Spleen (tissue), 7 donors: ENCODE measurements around the gene FAM236A.
"Not testable (repeated sequence)": the region's sequence is repeated elsewhere in the genome, so short reads cannot be mapped to it uniquely, and the experiment has no call there.

Experiments
- CTCF ChIP-seq, 11 experiments: fragments of 200-600 bp in 7 of 11; fragments of 450-650 bp in 4 of 11; sonication (generic) in 4 of 11; IDR thresholded peaks in 8 of 11; conservative IDR thresholded peaks in 3 of 11; 1 replicate in 7 of 11; 2 replicates in 4 of 11; pipeline versions ENCODE4 v1.4.0 to v1.8.0; 2016 to 2021; ENCODE audit warnings: antibody characterized with exemption in 11 of 11, inconsistent platforms in 4 of 11, mild to moderate bottlenecking in 1 of 11
- POLR2A ChIP-seq, 3 donors: fragments of 450-650 bp; IDR thresholded peaks; one replicate each; pipeline ENCODE4 v1.5.1; 2017; ENCODE audit warnings: antibody characterized with exemption in 3 of 3, mild to moderate bottlenecking in 1 of 3
- donor health status: DM: no; HTN: no; CAD: no; lungs with moderate emphysema.
- donor health status: DM: no; HTN: no; CAD: no.
- donor health status: DM: no; HTN: no; CAD: no.

GRCh38 chrX:72943035-72943818 lies 5.2 kb downstream of the FAM236A start:
- TF ChIP-seq CTCF (IDR thresholded peaks at IDR 0.05 in 8 of 11, conservative IDR thresholded peaks at IDR 0.05 in 3 of 11); POLR2A (IDR thresholded peaks at IDR 0.05): not testable (repeated sequence)
